Uterus (tissue), 2 donors: ENCODE measurements around the gene PRKG1.

Experiments used
- POLR2A ChIP-seq, 2 donors: fragments of 450-650 bp; IDR thresholded peaks; one replicate each; pipeline ENCODE4 v1.6.1; 2016; ENCODE audit warnings: antibody characterized with exemption in 2 of 2, mild to moderate bottlenecking in 1 of 2, moderate library complexity in 1 of 2
- TF ChIP-seq, protein P1 (sequence below), 4 experiments: fragments of 200-600 bp in 2 of 4; fragments of 450-650 bp in 2 of 4; sonication (generic) in 2 of 4; IDR thresholded peaks; one replicate each; pipeline ENCODE4 v1.5.1; 2016 to 2019; ENCODE audit warnings: antibody characterized with exemption in 4 of 4, mild to moderate bottlenecking in 2 of 4, moderate library complexity in 1 of 4

DNA sequence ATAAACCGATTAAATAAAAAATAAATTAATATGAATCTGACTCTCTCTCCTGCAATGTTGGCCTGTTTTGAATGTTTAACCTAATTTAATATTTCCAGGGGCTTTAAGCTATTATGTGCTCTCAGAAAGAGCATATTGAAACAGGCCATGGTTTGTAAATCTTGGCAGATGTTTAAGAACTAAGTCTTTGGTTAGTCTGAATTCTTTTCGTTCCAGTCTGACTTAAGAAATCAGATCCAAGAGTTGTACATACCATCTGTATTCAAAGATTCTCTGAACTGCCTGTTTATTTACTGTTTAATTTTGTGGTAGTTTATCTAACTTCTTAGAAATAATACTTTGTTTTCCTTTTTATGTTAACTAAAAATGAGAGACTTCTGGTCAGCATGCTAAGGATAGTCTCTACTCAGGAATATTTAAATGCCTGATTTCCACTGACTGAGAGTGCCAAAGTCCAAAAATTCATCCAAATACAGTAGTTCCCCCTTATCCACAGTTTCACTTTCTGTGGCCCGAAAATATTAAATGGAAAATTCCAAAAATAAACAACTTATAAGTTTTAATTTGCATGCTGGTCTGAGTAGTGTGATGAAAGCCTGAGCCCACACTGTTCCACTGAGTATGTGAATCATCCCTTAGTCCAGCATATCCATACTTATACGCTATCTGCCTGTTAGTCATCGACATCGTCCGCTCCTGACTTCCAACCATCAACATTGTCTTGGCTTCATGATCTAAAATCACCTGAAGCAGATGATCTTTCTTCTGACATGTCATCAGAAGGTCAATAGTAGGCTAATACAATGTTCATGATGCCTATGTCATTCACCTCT lies 863.2 kb downstream of the PRKG1 start:
- TF ChIP-seq, protein P1, sequence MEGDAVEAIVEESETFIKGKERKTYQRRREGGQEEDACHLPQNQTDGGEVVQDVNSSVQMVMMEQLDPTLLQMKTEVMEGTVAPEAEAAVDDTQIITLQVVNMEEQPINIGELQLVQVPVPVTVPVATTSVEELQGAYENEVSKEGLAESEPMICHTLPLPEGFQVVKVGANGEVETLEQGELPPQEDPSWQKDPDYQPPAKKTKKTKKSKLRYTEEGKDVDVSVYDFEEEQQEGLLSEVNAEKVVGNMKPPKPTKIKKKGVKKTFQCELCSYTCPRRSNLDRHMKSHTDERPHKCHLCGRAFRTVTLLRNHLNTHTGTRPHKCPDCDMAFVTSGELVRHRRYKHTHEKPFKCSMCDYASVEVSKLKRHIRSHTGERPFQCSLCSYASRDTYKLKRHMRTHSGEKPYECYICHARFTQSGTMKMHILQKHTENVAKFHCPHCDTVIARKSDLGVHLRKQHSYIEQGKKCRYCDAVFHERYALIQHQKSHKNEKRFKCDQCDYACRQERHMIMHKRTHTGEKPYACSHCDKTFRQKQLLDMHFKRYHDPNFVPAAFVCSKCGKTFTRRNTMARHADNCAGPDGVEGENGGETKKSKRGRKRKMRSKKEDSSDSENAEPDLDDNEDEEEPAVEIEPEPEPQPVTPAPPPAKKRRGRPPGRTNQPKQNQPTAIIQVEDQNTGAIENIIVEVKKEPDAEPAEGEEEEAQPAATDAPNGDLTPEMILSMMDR (IDR thresholded peaks at IDR 0.05), result no peak
- TF ChIP-seq POLR2A (IDR thresholded peaks at IDR 0.05), result no peak
